NCI-H1694 treated with DMSO at 0.1 percent for 48 hours (cell line): ENCODE measurements around the gene SH3PXD2B.

Source experiments
- DNase-seq: peaks from one replicate; lab custom pipeline; 2025; lab: John Stamatoyannopoulos, UW

SH3PXD2B gene

GRCh38 chr5:172436879-172437369 lies 17.4 kb downstream of the SH3PXD2B start:
- DNase-seq = peak; percentile 16

- DNase-seq = no peak
Observed at GRCh38 chr5:172436078-172436878, 18.0 kb downstream of the SH3PXD2B start.

- DNase-seq = no peak
Observed at GRCh38 chr5:172435362-172436077, 18.8 kb downstream of the SH3PXD2B start.

- DNase-seq = no peak
Observed at GRCh38 chr5:172434251-172434650, 20.1 kb downstream of the SH3PXD2B start.

GRCh38 chr5:172433513-172433912 lies 20.8 kb downstream of the SH3PXD2B start:
- no peak for DNase-seq

- no peak for DNase-seq
Observed at GRCh38 chr5:172433071-172433470, 21.3 kb downstream of the SH3PXD2B start.

GRCh38 chr5:172430354-172430753 lies 24.0 kb downstream of the SH3PXD2B start:
- no peak for DNase-seq

- DNase-seq = no peak
Observed at GRCh38 chr5:172429201-172429940, 25.0 kb downstream of the SH3PXD2B start.

- DNase-seq = no peak
Observed at GRCh38 chr5:172428224-172429166, 25.8 kb downstream of the SH3PXD2B start.

- DNase-seq = no peak
Observed at GRCh38 chr5:172427202-172427601, 27.1 kb downstream of the SH3PXD2B start.

GRCh38 chr5:172426086-172426485 lies 28.2 kb downstream of the SH3PXD2B start:
- DNase-seq = no peak

GRCh38 chr5:172425402-172425801 lies 28.9 kb downstream of the SH3PXD2B start:
- DNase-seq = no peak

GRCh38 chr5:172424808-172425207 lies 29.5 kb downstream of the SH3PXD2B start:
- no peak for DNase-seq

GRCh38 chr5:172424111-172424490 lies 30.2 kb downstream of the SH3PXD2B start:
- DNase-seq = no peak

- DNase-seq = no peak
Observed at GRCh38 chr5:172423379-172424110, 30.8 kb downstream of the SH3PXD2B start.

- no peak for DNase-seq
Observed at GRCh38 chr5:172422255-172422654, 32.1 kb downstream of the SH3PXD2B start.

- DNase-seq = no peak
Observed at GRCh38 chr5:172421020-172421419, 33.3 kb downstream of the SH3PXD2B start.

- peak; percentile 21 for DNase-seq
Observed at GRCh38 chr5:172420235-172420939, 33.9 kb downstream of the SH3PXD2B start.

- DNase-seq = peak; percentile 78
Observed at GRCh38 chr5:172418862-172419814, 35.2 kb downstream of the SH3PXD2B start.
